ENCODE data around the gene B3GNT9. TPM values are rescaled to one million over a fixed set of nuclear protein-coding genes. Genes with fewer than 3 reads are reported as not detected.

Gene B3GNT9
- total and polyA plus RNA-seq, 2 of the 8 experiments (the other 6 are each of a cell fraction or from before 2014, with no cell fraction given) = 3.5 to 9.0 TPM

DNA sequence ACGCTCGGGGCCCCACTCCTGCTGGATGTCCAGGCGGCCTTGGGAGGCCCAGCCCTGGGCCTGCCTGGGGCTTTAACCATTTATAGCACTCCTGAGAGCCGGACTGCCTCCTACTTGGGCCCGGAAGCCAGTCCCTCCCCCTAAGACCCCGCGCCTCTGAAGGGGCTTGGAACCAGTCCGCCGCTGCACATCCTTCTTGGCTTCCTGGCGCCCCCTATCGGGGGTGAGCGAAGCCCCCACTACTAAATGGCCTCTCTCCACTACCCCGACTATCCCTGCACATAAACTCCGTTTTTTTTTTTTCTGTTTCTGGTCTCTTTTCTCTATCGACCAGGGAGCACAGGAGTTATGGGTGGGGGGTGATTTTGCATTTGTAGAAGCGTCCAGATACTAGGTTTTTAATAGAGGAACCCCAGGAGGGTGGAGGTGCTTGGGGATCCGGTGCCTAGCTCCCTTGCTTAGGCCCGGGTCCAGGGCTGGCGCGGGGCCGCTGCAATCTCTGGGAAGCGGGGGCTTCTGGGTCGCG, 18.9 kb upstream of the B3GNT9 start:
- peak in 1 of 2 experiments; percentile 95 for DNase-seq (ENCODE audit: low read depth in 1 of 2, low spot score in 2 of 2)
- CTCF ChIA-PET (ENCODE audit: partially characterized antibody) = interaction anchor here (0.7 to 19.3 kb wide), 27 partner anchors 8 to 257 kb away, joined by 3 to 291 read pairs (median 4); partner anchors contain the start of genes B3GNT9, CES3, ELMO3 and EXOC3L1
- no peak overlapping the region for H2AFZ ChIP-seq (ENCODE audit: low read length)
- TF ChIP-seq SIN3A (conservative IDR thresholded peaks at IDR 0.05 in 1 of 2, IDR thresholded peaks at IDR 0.05 in 1 of 2; ENCODE audit: low read depth in 1 of 2, low read length in 2 of 2) = 0 out of 4 replicates have a peak, but pooled peaks have one; percentile 32 to 54
- no peak for TF ChIP-seq JUN (IDR thresholded peaks at IDR 0.05; ENCODE audit: low read depth, low read length)
- no peak for TF ChIP-seq JUND (IDR thresholded peaks at IDR 0.05; ENCODE audit: low read length)
- no peak for TF ChIP-seq CBX5 (IDR thresholded peaks at IDR 0.05; ENCODE audit: low read depth, low read length)
- no peak for TF ChIP-seq TAF1 (IDR thresholded peaks at IDR 0.05; ENCODE audit: low read depth, low read length)
- 0 out of 4 replicates have a peak, but pooled peaks of 1 of the 2 experiments have one; percentile 40 for TF ChIP-seq HDAC2 (IDR thresholded peaks at IDR 0.05; ENCODE audit: borderline replicate concordance in 1 of 2, low read depth in 2 of 2, low read length in 2 of 2)
- TF ChIP-seq POLR2AphosphoS5 (IDR thresholded peaks at IDR 0.05; ENCODE audit: low read depth, low read length) = no peak
- peak; percentile 62 for TF ChIP-seq CTBP2 (IDR thresholded peaks at IDR 0.05; ENCODE audit: borderline replicate concordance, insufficient read depth, insufficient read length, low read length)
- TF ChIP-seq, protein P1, sequence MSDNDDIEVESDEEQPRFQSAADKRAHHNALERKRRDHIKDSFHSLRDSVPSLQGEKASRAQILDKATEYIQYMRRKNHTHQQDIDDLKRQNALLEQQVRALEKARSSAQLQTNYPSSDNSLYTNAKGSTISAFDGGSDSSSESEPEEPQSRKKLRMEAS (IDR thresholded peaks at IDR 0.05) = no peak
- peak; percentile 58; the same call in 1 of the 2 replicates for TF ChIP-seq YY1 (IDR thresholded peaks at IDR 0.05; ENCODE audit: low read depth, low read length)
- TF ChIP-seq SRF (IDR thresholded peaks at IDR 0.05; ENCODE audit: low read depth, low read length) = no peak

More for the DNA sequence above, 18.9 kb upstream of the B3GNT9 start:
- H4K8ac ChIP-seq (ENCODE audit: extremely low read depth, insufficient read depth, low read length) = peak overlapping the region; percentile 70; the same call in 1 of the 2 replicates
- H2BK20ac ChIP-seq (ENCODE audit: low read length) = no peak overlapping the region
- no peaks in the 10 kb centered on the region for H3K9me3 ChIP-seq (ENCODE audit: insufficient read depth in 2 of 2, low read depth in 1 of 2, low read length in 1 of 2)
- H2BK120ac ChIP-seq (replicated peaks; ENCODE audit: low read depth, low read length) = no peak overlapping the region
- no peak overlapping the region for H3K27ac ChIP-seq (ENCODE audit: low read depth, low read length)
- H3K14ac ChIP-seq (ENCODE audit: insufficient read length) = no peak overlapping the region
- H4K5ac ChIP-seq (ENCODE audit: insufficient read length, low read depth, low read length) = no peak overlapping the region
- H3K4me1 ChIP-seq (replicated peaks in 1 of 4; ENCODE audit: control insufficient read depth in 3 of 4, insufficient read depth in 4 of 4, low read length in 3 of 4) = peaks cover 0 to 43% (median 33%) of the 10 kb centered on the region in 4 experiments; a peak in 6 of 7 replicates
- H3K4ac ChIP-seq (replicated peaks; ENCODE audit: insufficient read length, low read depth, low read length) = no peak overlapping the region
- peak overlapping the region; percentile 79 to 89 for H3K4me2 ChIP-seq (ENCODE audit: insufficient read depth in 1 of 2, low read depth in 2 of 2, low read length in 2 of 2)
- H3K23ac ChIP-seq (ENCODE audit: insufficient read length) = no peak overlapping the region
- H2BK15ac ChIP-seq (ENCODE audit: low read length) = peak overlapping the region; percentile 81; the same call in 1 of the 2 replicates
- POLR2A ChIA-PET (ENCODE audit: partially characterized antibody) = interaction anchor here (0.7 to 2.7 kb wide), 6 partner anchors 9 to 793 kb away, joined by 3 to 11 read pairs (median 4); partner anchors contain the start of genes FBXL8 and TRADD
- H4K20me1 ChIP-seq (replicated peaks in 1 of 2; ENCODE audit: control insufficient read depth in 1 of 2, insufficient read depth in 2 of 2, low read length in 2 of 2) = peaks cover 2 to 18% of the 10 kb centered on the region in 2 experiments
- H3K36me3 ChIP-seq (ENCODE audit: control insufficient read depth in 2 of 4, insufficient read depth in 4 of 4, low read length in 3 of 4) = peaks cover 0 to 1% (median 0%) of the 10 kb centered on the region in 4 experiments; a peak in 1 of 8 replicates
- H4K91ac ChIP-seq (replicated peaks; ENCODE audit: insufficient read length, low read length) = no peak overlapping the region
- 1% methylated on average over 24 of the region's 24 CpGs; no CpG with 5 or more reads in 1 of the 2 experiments for WGBS, 2 experiments (ENCODE audit: extremely low coverage in 1 of 2, insufficient coverage in 1 of 2, insufficient read length in 1 of 2, insufficient replicate concordance in 2 of 2, low coverage in 1 of 2, low lambda C conversion rate in 2 of 2, missing lambda C conversion rate in 1 of 2)
- H3K79me2 ChIP-seq (ENCODE audit: control insufficient read depth in 1 of 2, insufficient read depth in 2 of 2, low read length in 2 of 2) = no peaks in the 10 kb centered on the region
- no peak overlapping the region for H3K9ac ChIP-seq (replicated peaks in 1 of 4; ENCODE audit: extremely low read depth in 1 of 4, low read depth in 3 of 4, low read length in 3 of 4)
- H2BK5ac ChIP-seq (ENCODE audit: low read depth, low read length) = no peak overlapping the region
- peak overlapping the region; percentile 68 for H3K18ac ChIP-seq (ENCODE audit: extremely low read depth, low read length)
- no peak overlapping the region for H2AK5ac ChIP-seq (ENCODE audit: low read depth, low read length)
- H3K23me2 ChIP-seq (ENCODE audit: low read depth, low read length) = peaks cover 21% of the 10 kb centered on the region
- peaks cover 77 to 97% (median 95%) of the 10 kb centered on the region in 4 experiments for H3K27me3 ChIP-seq (replicated peaks in 1 of 4; ENCODE audit: control insufficient read depth in 3 of 4, extremely low read depth in 1 of 4, insufficient read depth in 3 of 4, low read length in 3 of 4)
- H2BK12ac ChIP-seq (ENCODE audit: low read depth, low read length) = 0 out of 2 replicates have a peak overlapping the region, but pooled peaks have one; percentile 71
- H3K4me3 ChIP-seq (ENCODE audit: extremely low read depth in 1 of 4, insufficient read depth in 2 of 4, low read depth in 3 of 4, low read length in 4 of 4) = peak overlapping the region; percentile 17 to 65 (median 50)
- no peak for FAIRE-seq
- H3K56ac ChIP-seq (replicated peaks; ENCODE audit: insufficient read length, low read depth, low read length) = peak overlapping the region; percentile 34
- H3K79me1 ChIP-seq (ENCODE audit: low read depth, low read length) = peaks cover 2% of the 10 kb centered on the region; the same call in 1 of the 2 replicates
